SK-N-SH (cell line): ENCODE data around the gene TBC1D21.

Experiments
- EZH2phosphoT487 ChIP-seq: fragments of 200-600 bp; sonication (generic); IDR thresholded peaks from 2 replicates; pipeline ENCODE4 v1.6.1; 2017; ENCODE audit warnings: low read depth, mixed run types, mild to moderate bottlenecking, antibody characterized with exemption, moderate library complexity, borderline replicate concordance
- JUND ChIP-seq: IDR thresholded peaks from 2 replicates; pipeline ENCODE4 v1.4.0; 2012
- MEF2A ChIP-seq: IDR thresholded peaks from 2 replicates; pipeline ENCODE4 v1.4.0; 2012; ENCODE audit warnings: low read depth, borderline replicate concordance
- POLR2AphosphoS5 ChIP-seq: IDR thresholded peaks from 2 replicates; pipeline ENCODE4 v1.6.1; 2012; ENCODE audit warnings: low read depth, low read length
- RFX5 ChIP-seq: IDR thresholded peaks from 2 replicates; pipeline ENCODE4 v1.6.1; 2012; ENCODE audit warnings: mild to moderate bottlenecking, improper control_type of control experiment, low read length

- TF ChIP-seq EZH2phosphoT487 (no peak), RFX5 (no peak), JUND (no peak), POLR2AphosphoS5 (no peak), MEF2A (no peak)
These were observed 54.3 kb downstream of the TBC1D21 start for GRCh38 chr15:73927476-73928240.
